ENCODE data around the gene SORCS3. TPM values are rescaled to one million over a fixed set of nuclear protein-coding genes. Genes with fewer than 3 reads are reported as not detected.

Gene SORCS3
- total RNA-seq, 1 donor from 2014 or later, result 3.6 TPM

DNA sequence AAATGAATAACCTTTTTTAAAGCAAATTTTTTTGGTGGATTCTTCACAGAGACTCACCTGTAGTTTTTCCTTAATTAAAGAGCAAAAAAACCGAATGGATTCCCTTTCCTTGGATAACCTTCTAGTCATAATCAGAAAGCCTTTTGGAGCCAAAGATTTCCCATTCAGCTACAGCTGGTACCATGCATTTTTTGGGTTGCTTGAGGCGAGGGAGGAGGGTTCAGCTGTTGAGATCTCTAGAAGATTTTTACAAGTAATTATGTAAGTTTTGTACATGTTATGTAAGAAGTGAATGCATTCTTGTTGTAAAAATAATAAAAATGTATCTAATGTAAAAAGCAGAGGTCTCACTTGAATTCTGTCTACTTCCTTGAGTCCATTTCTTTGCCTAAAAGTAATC is 463.2 kb downstream of the SORCS3 start:
- ATAC-seq (no peak), DNase-seq (ENCODE audit: low spot score) (no peak)
- intact Hi-C loops (cut with DNase I), result no loop called here

DNA sequence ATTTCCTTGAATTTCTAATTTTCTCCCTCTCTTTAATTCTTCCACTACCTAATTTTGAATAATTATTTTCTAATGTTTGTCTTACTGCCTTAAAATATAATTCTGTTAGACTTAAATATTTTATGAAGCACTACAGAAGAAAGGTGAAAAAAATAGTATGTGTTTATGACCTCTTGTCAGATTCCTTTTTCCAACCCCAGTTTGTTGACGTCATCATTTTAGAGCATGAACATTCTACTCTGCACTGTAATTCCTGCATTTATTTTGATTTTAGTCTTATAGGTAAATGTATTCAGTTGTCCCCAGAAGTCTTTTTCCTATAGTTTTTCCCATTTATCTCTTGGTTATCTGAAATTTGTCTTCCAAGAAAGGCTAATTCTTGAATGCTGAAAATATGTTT is 468.1 kb downstream of the SORCS3 start:
- no peak for ATAC-seq
- intact Hi-C loops (cut with DNase I), result no loop called here
- DNase-seq (ENCODE audit: low spot score), result no peak

DNA sequence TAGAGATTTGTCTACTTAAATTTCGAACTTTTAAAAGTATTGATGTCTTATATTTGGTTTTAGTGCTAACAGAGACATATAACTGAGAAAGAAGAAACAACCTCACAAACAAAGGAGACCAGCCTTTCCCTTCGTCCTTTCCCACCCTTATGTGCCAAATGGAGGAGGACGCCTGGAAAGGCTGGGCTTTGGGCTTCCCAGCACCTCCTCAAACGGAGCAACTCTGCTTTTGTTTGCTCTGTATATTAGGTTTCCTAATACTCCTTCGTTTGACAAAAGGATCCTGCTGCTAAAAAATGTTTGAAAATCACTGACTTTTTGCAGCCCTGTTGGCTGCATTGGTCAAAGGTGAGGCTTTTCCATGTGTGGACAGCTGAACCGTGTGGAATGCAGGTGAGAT is 471.8 kb downstream of the SORCS3 start:
- ATAC-seq (no peak), DNase-seq (ENCODE audit: low spot score) (no peak)
- intact Hi-C loops (cut with DNase I), result no loop called here

DNA sequence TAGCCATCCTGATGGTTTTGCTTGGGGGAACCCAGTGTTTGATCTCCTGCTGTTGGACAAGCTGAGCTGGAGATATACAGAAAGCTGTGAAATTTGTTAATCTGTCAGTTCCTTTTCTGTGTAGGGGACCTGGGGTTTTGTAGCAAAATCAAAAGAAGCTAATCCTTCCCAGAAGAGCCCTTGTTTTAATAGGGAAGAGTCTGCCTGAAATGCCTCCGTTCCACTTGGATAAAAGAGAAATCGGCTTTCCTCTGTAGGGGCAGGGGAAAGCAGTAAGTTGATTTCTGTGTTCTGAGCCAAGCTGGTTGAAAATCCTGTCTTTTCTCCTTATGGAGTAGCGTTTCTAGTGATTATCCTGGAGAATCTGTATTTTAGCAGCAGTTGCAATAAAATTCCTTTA is 472.6 kb downstream of the SORCS3 start:
- no peak for DNase-seq (ENCODE audit: low spot score)
- intact Hi-C loops (cut with DNase I), result no loop called here
- ATAC-seq, result no peak

DNA sequence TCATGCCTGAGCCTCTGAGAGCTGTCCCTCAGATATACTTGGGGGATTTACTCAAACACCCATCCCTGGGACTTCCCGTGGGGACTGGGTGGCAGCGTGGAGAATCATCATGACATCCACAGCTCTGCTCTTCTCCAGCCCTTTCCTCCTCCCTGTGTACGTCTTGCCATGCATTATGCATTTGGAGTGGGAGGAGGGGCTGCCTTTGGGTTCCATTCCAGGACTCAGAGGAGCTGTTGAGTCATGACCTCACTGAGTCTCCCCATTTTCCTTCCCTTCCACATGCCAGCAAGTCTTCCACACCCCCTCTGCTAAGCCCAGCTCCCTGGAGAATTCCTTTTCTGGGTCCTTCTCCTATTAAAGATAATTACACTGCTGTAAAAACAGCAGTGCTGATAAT is 480.7 kb downstream of the SORCS3 start:
- DNase-seq (ENCODE audit: low spot score), result no peak
- no peak for ATAC-seq
- intact Hi-C loops (cut with DNase I), result no loop called here

DNA sequence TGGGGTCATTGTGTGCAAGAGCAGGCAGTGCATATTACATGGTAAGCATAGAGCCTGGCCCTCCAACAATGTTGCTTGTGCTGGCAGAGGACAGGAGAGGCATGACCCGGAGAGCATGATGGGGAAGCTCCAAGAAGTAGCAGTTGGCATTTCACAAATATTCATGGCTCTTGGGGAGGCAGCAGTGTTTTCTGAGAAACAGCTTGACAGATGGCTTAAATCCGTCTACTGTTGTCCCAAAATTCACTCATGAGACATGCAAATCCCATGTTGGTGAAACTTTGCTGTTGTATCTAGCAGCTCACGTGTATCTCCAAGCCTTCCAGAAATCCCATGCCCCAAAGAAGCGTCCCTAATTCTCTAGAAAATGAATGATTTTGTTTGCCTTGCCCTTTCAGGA is 487.0 kb downstream of the SORCS3 start:
- intact Hi-C loops (cut with DNase I), result no loop called here
- ATAC-seq (no peak), DNase-seq (ENCODE audit: low spot score) (no peak)

DNA sequence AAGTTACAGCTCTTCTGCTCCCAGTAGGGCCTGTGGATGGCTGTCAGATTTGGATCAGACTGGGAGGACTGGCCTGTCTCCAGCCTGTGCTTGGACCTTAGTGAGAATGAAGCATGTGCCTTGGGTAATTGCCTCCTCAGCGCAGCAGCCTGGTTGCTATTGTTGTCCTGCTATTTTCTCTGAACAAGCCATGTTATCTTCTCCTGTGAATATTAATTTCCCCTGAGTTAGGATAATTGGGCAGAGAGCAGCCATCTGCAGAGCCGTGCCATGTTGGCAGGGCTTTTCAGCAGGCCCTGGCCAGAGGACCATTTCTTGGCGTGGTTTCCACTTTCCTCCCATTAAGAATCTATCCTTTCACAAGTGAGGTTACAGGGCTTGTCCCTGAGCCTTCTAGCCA is 497.3 kb downstream of the SORCS3 start:
- DNase-seq (ENCODE audit: low spot score), result no peak
- intact Hi-C loops (cut with DNase I), result no loop called here
- no peak for ATAC-seq

DNA sequence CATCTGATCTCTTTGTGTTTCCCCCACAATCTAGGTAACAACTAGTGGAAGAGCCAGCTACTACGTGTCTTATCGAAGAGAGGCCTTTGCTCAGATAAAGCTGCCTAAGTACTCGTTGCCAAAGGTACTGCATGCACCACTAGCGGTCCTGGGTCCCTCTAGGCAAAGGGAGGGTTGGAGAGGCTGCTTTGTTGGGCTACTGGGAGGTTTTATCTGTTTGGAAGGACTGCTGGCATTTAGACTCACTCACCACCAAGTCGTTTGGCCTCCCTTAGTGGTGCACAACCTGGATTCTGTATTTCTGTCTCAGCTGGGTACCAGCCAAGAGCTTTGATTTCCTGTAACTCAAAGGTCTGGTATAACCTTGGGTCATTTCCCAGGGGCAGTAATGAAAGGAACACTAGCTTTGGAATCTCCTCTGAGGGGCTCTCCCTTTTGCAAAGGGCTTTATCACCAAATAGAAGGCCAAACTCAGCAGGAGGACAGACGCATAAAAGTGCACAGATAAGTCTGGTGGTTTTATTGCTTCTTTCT is 498.3 kb downstream of the SORCS3 start:
- ATAC-seq, result no peak
- DNase-seq (ENCODE audit: low spot score), result no peak
- intact Hi-C loops (cut with DNase I), result no loop called here

DNA sequence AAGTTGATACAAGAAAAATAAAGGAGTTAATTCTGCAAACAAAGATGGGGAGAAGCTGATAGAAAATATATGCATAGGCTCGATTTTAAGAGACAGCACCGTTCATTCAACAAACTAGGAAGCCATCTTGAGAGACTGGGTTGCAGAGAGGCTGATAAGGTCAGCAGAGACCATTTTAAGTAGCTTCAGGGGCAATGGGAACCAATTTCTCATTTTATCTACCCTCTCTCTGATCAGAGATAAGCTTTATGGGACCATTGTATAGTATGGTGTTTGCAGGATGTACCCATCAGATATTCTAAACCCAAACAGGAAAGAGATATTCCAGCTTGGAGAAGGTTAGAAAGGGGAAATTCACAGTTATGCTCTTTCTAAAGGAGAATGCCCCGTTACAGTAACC is 499.5 kb downstream of the SORCS3 start:
- DNase-seq (ENCODE audit: low spot score), result no peak
- ATAC-seq, result no peak
- intact Hi-C loops (cut with DNase I), result no loop called here

DNA sequence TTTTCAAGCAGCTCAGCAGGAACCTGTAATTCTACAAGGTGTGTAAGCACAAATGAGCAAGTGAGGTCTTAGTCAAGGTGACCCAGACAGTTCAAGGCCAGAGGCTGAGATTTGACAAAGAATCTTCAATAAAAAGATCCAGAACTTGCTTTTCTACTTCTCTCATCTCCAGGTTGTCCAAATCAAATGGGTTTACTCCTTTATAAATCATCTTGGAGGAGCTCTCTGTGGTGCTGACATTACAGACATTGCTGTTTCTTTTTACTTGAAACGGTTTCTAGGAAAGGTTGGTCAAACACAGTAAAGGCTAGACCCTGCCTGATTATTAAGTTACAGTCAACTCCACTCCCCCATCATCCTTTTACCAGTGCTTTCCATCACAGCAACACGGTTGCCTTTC is 504.6 kb downstream of the SORCS3 start:
- intact Hi-C loops (cut with DNase I), result no loop called here
- ATAC-seq (no peak), DNase-seq (ENCODE audit: low spot score) (no peak)

DNA sequence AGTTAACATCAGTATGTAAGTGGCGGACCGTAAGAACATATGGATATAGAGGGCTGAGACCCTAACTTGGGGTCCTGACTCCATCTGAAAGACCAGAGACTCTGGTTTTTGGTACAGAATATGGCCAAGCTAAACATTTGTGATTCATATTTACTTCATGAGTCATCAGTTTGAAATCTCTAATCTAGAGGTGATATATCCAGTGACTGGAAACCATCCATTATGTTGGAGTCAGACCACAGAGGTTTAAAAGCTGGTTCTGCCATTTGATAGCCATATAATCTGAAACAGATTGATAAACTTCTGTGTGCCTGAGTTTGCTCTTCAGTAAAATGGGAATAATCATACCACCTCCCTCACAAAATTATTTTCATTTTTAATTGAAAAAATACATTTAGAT is 505.3 kb downstream of the SORCS3 start:
- intact Hi-C loops (cut with DNase I), result no loop called here
- ATAC-seq, result no peak
- DNase-seq (ENCODE audit: low spot score), result no peak

DNA sequence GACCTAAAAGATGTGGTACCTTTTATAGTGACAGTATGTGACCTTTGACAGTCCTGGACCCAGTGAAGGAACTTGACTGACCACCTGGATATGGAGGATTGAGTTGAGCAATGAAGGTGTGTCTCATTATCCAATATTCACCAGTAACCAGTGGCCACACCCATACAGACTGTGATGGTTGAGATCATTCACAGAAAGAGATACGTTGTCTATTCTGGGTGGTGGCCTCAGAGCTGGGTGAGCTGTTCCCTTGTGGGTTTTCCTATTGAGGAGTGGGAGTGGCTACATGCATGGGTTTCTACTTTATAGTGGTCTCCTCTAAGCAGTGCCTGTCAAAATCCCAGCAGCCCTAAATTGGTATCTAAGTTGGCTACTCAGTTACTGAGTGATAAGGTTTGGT is 507.4 kb downstream of the SORCS3 start:
- intact Hi-C loops (cut with DNase I), result no loop called here
- no peak for DNase-seq (ENCODE audit: low spot score)
- no peak for ATAC-seq

DNA sequence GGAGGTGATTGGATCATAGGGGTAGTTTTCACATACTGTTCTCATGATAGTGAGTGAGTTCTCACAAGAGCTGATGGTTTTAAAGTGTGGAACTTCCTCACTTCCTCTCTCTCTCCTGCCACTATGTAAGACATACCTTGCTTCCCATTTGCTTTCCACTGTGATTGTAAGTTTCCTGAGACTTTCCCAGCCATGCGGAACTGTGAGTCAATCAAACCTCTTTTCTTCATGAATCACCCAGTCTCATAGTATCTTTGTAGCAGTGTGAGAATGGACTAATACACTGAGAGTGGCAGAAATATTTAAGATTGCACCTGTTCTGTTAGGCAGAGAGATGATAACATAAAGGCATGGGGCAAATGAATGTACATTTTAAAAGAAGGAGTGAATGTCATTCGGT is 507.8 kb downstream of the SORCS3 start:
- intact Hi-C loops (cut with DNase I), result no loop called here
- no peak for ATAC-seq
- DNase-seq (ENCODE audit: low spot score), result no peak

DNA sequence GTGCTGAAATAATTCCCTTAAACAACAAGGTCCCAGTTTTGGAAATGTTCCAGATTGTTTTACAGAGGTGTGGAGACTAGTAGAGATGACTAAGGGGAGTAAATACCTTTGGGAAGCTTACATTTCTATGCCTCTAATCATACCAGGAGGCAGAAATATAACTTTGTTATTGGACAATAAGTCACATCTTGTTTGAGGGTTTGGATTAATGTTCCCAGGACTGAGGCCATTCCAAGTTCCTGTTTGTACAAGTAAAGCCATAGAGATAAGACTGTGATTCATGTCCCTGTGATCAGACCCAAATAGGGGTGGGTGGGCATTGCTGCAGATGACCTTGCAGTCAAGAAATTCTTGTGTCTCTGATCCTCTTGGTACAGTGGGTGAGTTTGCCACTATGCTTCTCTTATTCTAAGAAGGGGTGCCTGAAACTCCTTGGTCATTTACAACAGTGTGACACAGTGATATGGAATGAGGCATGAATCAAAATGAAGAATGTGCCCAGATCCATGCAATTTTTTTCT is 508.3 kb downstream of the SORCS3 start:
- no peak for ATAC-seq
- DNase-seq (ENCODE audit: low spot score), result no peak
- intact Hi-C loops (cut with DNase I), result no loop called here

DNA sequence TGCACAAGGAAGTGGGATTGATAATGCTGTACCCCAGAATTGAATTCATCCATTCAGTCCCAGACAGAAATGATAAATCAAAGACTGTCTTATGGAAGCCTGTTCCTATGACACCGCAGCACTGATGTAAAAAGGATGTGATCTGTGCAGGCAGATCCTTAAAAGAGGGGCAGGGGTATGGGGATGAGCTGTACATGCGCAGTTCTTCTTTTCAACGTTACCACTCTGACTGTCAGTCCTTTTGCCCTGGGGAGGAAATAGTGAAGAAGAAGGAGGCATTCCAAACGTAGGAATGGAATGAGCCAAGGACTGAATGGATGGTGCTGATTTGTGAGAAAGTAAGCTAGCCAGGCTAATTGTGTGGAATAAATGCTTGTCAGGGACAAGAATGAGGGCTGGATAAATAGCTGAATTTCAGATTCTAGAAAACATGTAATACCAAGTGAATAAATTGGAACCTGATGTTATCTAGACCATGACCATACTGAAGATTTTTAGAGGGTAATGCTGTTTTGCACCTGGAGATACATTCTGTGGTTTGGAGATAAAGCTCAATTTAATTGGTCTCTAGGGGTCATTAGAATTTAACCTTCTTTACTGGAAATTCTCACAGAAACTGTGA is 509.3 kb downstream of the SORCS3 start:
- intact Hi-C loops (cut with DNase I), result no loop called here
- DNase-seq (ENCODE audit: low spot score), result no peak
- no peak for ATAC-seq

DNA sequence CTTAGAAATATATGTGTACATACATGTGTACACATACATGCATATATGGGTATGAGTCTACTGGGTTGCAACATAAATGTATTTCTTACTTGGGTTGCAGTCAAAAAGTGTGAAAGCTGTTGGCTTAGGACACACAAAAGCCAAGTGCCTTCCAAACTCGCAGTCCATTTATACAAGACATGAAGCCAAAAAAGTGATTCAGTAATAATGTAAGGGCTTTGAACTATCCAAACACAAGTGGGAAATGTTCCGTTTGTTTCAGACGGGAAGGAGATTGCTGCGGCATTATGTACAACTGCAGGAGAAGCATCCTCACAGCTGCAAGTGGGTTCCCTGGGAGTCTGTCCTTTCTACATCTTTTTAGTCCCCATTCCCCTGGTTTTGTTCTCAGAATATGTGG is 513.6 kb downstream of the SORCS3 start:
- ATAC-seq, result no peak
- intact Hi-C loops (cut with DNase I), result no loop called here
- DNase-seq (ENCODE audit: low spot score), result no peak

DNA sequence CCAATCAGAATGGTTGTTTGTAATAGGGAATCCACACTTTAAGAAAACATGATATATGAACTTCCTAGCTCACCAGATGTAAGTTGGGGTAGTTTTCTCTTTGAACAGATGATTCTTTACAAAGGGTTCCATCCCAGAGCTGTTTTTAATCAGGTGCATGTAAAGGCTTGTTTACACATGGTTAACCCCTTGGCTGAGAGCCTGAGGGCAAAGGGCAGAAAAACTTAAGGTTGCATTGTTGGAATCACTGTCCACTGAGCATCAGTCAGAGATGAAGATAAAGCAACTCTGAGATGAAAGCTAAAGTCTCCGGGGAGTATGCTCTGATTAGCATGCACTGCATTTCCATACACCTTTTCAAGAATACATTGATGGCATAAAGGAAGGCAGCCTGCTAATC is 518.2 kb downstream of the SORCS3 start:
- no peak for ATAC-seq
- intact Hi-C loops (cut with DNase I), result no loop called here

DNA sequence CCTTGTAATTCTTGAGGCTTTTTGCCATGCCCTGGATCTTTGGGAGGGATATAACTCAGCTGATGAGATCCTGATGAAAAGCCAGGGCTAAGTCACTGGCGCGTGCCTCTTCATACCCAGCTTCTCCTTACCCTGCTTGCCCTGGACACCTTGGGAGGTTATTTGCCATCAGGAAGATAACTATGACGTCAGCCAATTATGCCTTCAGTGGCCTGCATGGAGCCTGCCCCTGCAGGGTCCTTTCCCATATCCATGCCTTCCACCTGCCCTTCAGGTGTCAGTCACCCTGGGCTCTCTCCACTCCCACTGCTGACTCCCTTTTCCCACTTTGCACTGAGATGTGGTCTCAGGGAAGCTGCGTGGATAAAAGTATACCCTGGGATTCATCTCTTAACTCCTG is 520.1 kb downstream of the SORCS3 start:
- no peak for DNase-seq (ENCODE audit: low spot score)
- intact Hi-C loops (cut with DNase I), result no loop called here
- no peak for ATAC-seq

More for the DNA sequence above, 518.2 kb downstream of the SORCS3 start:
- DNase-seq (ENCODE audit: low spot score), result no peak

DNA sequence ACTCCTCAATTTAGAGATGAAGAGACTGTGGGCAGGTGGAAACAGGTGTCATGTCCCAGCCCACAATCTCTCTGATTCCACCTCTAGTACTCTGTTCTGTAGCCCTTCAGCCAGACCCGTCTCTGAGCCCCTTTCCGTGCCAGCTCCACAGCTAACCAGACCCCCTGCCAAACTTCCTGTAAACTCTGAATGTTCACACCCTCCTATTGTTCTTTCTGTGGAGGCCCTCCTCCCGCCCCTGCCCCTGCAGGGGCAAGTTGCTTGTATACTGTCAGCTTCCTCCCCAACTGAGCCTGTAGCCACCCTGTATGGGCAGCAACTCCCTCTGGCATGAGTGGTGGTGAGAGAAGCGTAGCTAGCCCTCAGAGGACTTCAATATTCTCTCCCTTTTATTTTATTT is 520.7 kb downstream of the SORCS3 start:
- ATAC-seq, result no peak
- DNase-seq (ENCODE audit: low spot score), result no peak
- intact Hi-C loops (cut with DNase I), result no loop called here

DNA sequence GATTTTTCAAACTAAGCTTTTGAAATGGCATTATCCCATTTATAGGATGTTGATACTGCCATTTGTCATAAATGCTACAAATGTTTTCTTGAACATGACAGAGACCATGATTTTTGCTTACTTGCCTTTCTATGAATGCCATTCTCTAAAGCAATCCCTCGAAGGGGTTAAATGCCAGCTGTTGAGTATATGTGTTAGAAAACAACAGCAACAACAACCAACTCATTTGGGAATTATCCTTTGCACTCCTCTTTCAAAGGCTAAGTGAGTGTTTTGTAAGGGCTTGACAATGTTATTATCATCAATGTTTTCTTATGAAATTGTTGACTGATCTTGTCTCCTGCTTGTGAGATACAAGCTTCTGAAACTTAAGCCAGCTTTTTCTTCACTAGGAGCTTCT is 529.4 kb downstream of the SORCS3 start:
- intact Hi-C loops (cut with DNase I), result no loop called here
- DNase-seq (ENCODE audit: low spot score), result no peak
- ATAC-seq, result no peak

DNA sequence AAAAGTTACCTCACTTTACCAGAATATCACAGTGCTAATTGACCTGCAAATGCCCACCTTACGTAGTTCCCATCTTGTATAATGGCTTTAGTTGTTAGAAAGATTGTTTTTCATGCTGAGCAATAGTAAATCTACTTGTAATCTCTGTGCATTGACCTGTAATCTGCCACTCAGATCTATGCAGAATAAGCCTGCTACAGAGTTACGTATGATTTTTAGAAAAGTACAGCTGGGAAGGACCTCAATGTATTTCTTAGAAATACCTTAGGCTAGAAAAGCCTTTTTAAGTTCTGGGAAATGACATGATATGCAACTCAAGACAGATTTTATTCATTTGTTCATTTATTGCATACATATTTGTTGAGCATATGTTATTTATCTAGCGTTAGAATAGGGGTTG is 530.9 kb downstream of the SORCS3 start:
- DNase-seq (ENCODE audit: low spot score) (no peak), ATAC-seq (no peak)
- intact Hi-C loops (cut with DNase I), result no loop called here
